Panc1 (cell line): ENCODE results near the gene FAM167B.

ENCODE experiments used
- CTCF ChIP-seq: fragments of 450-650 bp; IDR thresholded peaks from 2 replicates; pipeline ENCODE4 v1.5.1; 2017; ENCODE audit warnings: mild to moderate bottlenecking
- POLR2AphosphoS5 ChIP-seq: IDR thresholded peaks from 2 replicates; pipeline ENCODE4 v1.6.1; 2012; ENCODE audit warnings: mild to moderate bottlenecking, low read depth, low read length, moderate library complexity
- REST ChIP-seq, 2 experiments: IDR thresholded peaks; 2 replicates each; pipeline ENCODE4 v1.6.1; 2011 to 2012; ENCODE audit warnings: low read depth in 2 of 2, control low read depth in 1 of 2, low read length in 1 of 2, mild to moderate bottlenecking in 1 of 2, moderate library complexity in 1 of 2; ENCODE audit not compliant: insufficient read depth in 1 of 2

GRCh38 chr1:32197837-32198236, 49.2 kb upstream of the FAM167B start:
- no peak for TF ChIP-seq CTCF
- no peak for TF ChIP-seq REST (IDR thresholded peaks at IDR 0.05; ENCODE audit: insufficient read depth in 1 of 2, low read depth in 2 of 2, low read length in 1 of 2)
- no peak for TF ChIP-seq POLR2AphosphoS5
